GM23338 (cell line): ENCODE measurements around the gene PTMA.

Experiments
- CTCF ChIP-seq, 2 experiments: fragments of 200-600 bp in 1 of 2; sonication (generic) in 1 of 2; conservative IDR thresholded peaks; 2 replicates each; pipeline versions ENCODE4 v1.5.1 to v1.6.1; 2016 to 2017; ENCODE audit warnings: antibody characterized with exemption in 2 of 2, low read depth in 2 of 2, mild to moderate bottlenecking in 2 of 2, moderate library complexity in 1 of 2
- EZH2 ChIP-seq: fragments of 200-600 bp; sonication (generic); IDR thresholded peaks from one replicate; pipeline ENCODE4 v1.8.0; 2017; ENCODE audit warnings: antibody characterized with exemption, mild to moderate bottlenecking, low read depth; ENCODE audit not compliant: unreplicated experiment
- EZH2phosphoT487 ChIP-seq: fragments of 200-600 bp; sonication (generic); IDR thresholded peaks from one replicate; pipeline ENCODE4 v1.8.1; 2018; ENCODE audit warnings: antibody characterized with exemption; ENCODE audit not compliant: unreplicated experiment
- POLR2AphosphoS5 ChIP-seq: IDR thresholded peaks from 2 replicates; pipeline ENCODE4 v1.6.1; 2016; ENCODE audit warnings: antibody characterized with exemption, low read depth
- STAT1 ChIP-seq: IDR thresholded peaks from one replicate; pipeline ENCODE4 v1.6.1; 2016; ENCODE audit warnings: antibody characterized with exemption; ENCODE audit not compliant: unreplicated experiment
- TF ChIP-seq, protein P1 (sequence below): IDR thresholded peaks from one replicate; pipeline ENCODE4 v1.6.1; 2018; ENCODE audit warnings: antibody characterized with exemption; ENCODE audit not compliant: unreplicated experiment

DNA sequence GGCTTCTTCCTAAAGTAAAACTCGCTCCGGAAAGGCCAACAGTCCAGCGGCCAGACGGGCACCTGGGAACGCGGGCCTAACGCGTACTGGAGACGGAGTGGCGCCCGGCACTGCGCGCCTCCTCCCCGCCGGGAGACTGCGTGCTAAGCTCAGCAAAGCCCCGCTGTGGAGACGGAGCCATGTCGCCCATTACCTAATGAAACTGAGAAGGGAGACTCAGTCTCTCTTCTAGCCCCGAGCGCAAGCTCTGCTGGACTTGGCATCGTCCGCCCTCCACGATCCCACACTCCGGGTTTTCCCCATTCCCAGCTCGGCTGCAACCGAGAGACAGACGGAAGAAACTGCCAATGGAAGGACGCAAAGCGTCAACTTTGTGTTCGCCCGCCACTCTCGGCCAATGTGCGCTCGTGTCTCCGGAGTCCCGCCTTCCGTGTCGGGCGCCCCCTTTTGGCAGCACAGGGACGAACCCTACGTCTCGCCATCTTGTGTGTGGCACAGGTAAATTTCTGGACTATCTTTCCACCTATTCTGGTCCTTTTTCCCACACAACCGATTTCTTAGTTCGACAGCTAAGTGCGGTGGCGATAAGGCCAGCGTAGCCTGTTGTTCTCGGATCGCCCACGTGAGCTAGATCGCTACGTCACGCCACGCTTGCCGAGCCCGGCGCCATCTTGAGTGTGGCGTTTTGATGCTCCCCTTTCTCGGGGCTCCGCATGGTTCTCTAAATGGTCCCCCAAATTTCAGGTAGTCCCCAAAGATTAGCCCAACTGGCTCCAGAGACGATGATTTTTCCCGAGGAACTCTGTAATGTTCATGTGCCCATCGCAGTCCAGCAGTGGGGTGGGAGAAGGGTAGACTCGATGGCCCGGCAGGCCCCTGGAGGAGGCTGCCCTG, 1.3 kb upstream of the PTMA start:
- TF ChIP-seq POLR2AphosphoS5 (peak; percentile 63), CTCF (conservative IDR thresholded peaks at IDR 0.05; ENCODE audit: low read depth in 2 of 2) (peak; percentile 91 to 98), EZH2phosphoT487 (no peak), STAT1 (no peak), EZH2 (no peak)
- TF ChIP-seq, protein P1, sequence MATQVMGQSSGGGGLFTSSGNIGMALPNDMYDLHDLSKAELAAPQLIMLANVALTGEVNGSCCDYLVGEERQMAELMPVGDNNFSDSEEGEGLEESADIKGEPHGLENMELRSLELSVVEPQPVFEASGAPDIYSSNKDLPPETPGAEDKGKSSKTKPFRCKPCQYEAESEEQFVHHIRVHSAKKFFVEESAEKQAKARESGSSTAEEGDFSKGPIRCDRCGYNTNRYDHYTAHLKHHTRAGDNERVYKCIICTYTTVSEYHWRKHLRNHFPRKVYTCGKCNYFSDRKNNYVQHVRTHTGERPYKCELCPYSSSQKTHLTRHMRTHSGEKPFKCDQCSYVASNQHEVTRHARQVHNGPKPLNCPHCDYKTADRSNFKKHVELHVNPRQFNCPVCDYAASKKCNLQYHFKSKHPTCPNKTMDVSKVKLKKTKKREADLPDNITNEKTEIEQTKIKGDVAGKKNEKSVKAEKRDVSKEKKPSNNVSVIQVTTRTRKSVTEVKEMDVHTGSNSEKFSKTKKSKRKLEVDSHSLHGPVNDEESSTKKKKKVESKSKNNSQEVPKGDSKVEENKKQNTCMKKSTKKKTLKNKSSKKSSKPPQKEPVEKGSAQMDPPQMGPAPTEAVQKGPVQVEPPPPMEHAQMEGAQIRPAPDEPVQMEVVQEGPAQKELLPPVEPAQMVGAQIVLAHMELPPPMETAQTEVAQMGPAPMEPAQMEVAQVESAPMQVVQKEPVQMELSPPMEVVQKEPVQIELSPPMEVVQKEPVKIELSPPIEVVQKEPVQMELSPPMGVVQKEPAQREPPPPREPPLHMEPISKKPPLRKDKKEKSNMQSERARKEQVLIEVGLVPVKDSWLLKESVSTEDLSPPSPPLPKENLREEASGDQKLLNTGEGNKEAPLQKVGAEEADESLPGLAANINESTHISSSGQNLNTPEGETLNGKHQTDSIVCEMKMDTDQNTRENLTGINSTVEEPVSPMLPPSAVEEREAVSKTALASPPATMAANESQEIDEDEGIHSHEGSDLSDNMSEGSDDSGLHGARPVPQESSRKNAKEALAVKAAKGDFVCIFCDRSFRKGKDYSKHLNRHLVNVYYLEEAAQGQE = peak; percentile 35
